A673 (cell line): ENCODE data around the gene PSMB11. TPM values are rescaled to one million over a fixed set of nuclear protein-coding genes. Genes with fewer than 3 reads are reported as not detected.

Experiments used
- BruUV-seq: library from RNA; stranded (reverse); fragments of 400-500 nt; replicated peaks from 2 replicates; lab custom pipeline; 2021; lab: Mats Ljungman, UMichigan
- CTCF ChIA-PET: fragments of 300-600 bp; sonication (Branson Sonifier 250); formaldehyde crosslinking; loops from one replicate; lab custom pipeline; 2022; ENCODE audit warnings: antibody characterized with exemption; lab: Charles Lee
- POLR2A ChIA-PET: fragments of 300-600 bp; sonication (Branson Sonifier 250); formaldehyde crosslinking; loops from one replicate; lab custom pipeline; 2022; ENCODE audit warnings: antibody characterized with exemption; ENCODE audit not compliant: low non-redundant PET; lab: Charles Lee
- DNase-seq: peaks from one replicate; pipeline ENCODE4 v3.0.0-alpha.2; 2015; ENCODE audit warnings: low spot score
- H3K27ac ChIP-seq: fragments of 200-600 bp; sonication (generic); 2 replicates; pipeline ENCODE4 v1.5.1; 2016; ENCODE audit warnings: mixed run types, low read depth, mild to moderate bottlenecking, mixed read lengths, antibody characterized with exemption, low read length; ENCODE audit not compliant: poor library complexity, severe bottlenecking
- H3K27me3 ChIP-seq: fragments of 200-600 bp; sonication (generic); replicated peaks from 2 replicates; pipeline ENCODE4 v1.6.1; 2017; ENCODE audit warnings: mixed run types, low read depth, mild to moderate bottlenecking, mixed read lengths, antibody characterized with exemption, low read length; ENCODE audit not compliant: insufficient read depth, poor library complexity
- H3K36me3 ChIP-seq: fragments of 200-600 bp; sonication (generic); 2 replicates; pipeline ENCODE4 v1.6.1; 2016; ENCODE audit warnings: mixed run types, mild to moderate bottlenecking, mixed read lengths, antibody characterized with exemption, low read length; ENCODE audit not compliant: insufficient read depth, poor library complexity, severe bottlenecking
- H3K4me1 ChIP-seq: fragments of 200-600 bp; sonication (generic); 2 replicates; pipeline ENCODE4 v1.6.1; 2017; ENCODE audit warnings: mixed run types, mild to moderate bottlenecking, mixed read lengths, antibody characterized with exemption, low read length; ENCODE audit not compliant: insufficient read depth, poor library complexity, severe bottlenecking
- H3K4me3 ChIP-seq: fragments of 200-600 bp; sonication (generic); 2 replicates; pipeline ENCODE4 v1.5.1; 2016; ENCODE audit warnings: low read depth, mixed run types, mild to moderate bottlenecking, mixed read lengths, low read length; ENCODE audit not compliant: poor library complexity, severe bottlenecking
- H3K9me3 ChIP-seq: fragments of 200-600 bp; sonication (generic); 2 replicates; pipeline ENCODE4 v1.6.1; 2016; ENCODE audit warnings: mixed run types, low read depth, mild to moderate bottlenecking, mixed read lengths, antibody characterized with exemption, low read length; ENCODE audit not compliant: poor library complexity, severe bottlenecking
- CTCF ChIP-seq: fragments of 300-800, 200-600 bp; sonication (generic); conservative IDR thresholded peaks from 2 replicates; pipeline ENCODE4 v1.5.1; 2017; ENCODE audit warnings: low read depth, mild to moderate bottlenecking, antibody characterized with exemption, low read length, moderate library complexity, mixed read lengths
- EZH2 ChIP-seq: fragments of 200-600 bp; sonication (generic); IDR thresholded peaks from 2 replicates; pipeline ENCODE4 v1.6.1; 2017; ENCODE audit warnings: borderline replicate concordance, low read depth, mild to moderate bottlenecking, mixed read lengths, antibody characterized with exemption, low read length; ENCODE audit not compliant: poor library complexity, severe bottlenecking
- intact Hi-C: fragments of 100-400 bp; cut with micrococcal nuclease; formaldehyde crosslinking; loops from one replicate; pipeline ENCODE4 v1.10.0; 2022; ENCODE audit not compliant: unreplicated experiment
- total RNA-seq: library from RNA; stranded (reverse); gene quantifications from 2 replicates; pipeline ENCODE4 v1.2.3, GENCODE V29; 2021

The PSMB11 gene
- total RNA-seq, 1 experiment from 2014 or later = not detected

GRCh38 chr14:23089498-23090253, 47.7 kb downstream of the PSMB11 start:
- POLR2A ChIA-PET = interaction anchor here (0.6 kb wide), 1 partner anchor 466 kb away, joined by 3 read pairs; no protein-coding TSS in a partner anchor
- DNase-seq = no peak
- H3K27me3 ChIP-seq = no peaks in the 10 kb centered on the region
- peaks cover 11% of the 10 kb centered on the region for H3K4me1 ChIP-seq
- peaks cover 88% of the 10 kb centered on the region for H3K36me3 ChIP-seq
- H3K9me3 ChIP-seq = no peaks in the 10 kb centered on the region
- H3K27ac ChIP-seq = no peak overlapping the region
- BruUV-seq = no TSS peak
- CTCF ChIA-PET = no interaction called here
- intact Hi-C loops = no loop called here
- no peak overlapping the region for H3K4me3 ChIP-seq
- no peak for TF ChIP-seq EZH2
- TF ChIP-seq CTCF = no peak

GRCh38 chr14:23090254-23090636, 48.2 kb downstream of the PSMB11 start:
- peaks cover 11% of the 10 kb centered on the region for H3K4me1 ChIP-seq
- H3K27ac ChIP-seq = no peak overlapping the region
- BruUV-seq = no TSS peak
- H3K4me3 ChIP-seq = no peak overlapping the region
- intact Hi-C loops = no loop called here
- CTCF ChIA-PET = no interaction called here
- POLR2A ChIA-PET = interaction anchor here (0.6 kb wide), 1 partner anchor 465 kb away, joined by 3 read pairs; no protein-coding TSS in a partner anchor
- TF ChIP-seq CTCF (no peak), EZH2 (no peak)
- H3K36me3 ChIP-seq = peaks cover 82% of the 10 kb centered on the region
- no peaks in the 10 kb centered on the region for H3K27me3 ChIP-seq
- H3K9me3 ChIP-seq = no peaks in the 10 kb centered on the region
- DNase-seq = no peak

DNA sequence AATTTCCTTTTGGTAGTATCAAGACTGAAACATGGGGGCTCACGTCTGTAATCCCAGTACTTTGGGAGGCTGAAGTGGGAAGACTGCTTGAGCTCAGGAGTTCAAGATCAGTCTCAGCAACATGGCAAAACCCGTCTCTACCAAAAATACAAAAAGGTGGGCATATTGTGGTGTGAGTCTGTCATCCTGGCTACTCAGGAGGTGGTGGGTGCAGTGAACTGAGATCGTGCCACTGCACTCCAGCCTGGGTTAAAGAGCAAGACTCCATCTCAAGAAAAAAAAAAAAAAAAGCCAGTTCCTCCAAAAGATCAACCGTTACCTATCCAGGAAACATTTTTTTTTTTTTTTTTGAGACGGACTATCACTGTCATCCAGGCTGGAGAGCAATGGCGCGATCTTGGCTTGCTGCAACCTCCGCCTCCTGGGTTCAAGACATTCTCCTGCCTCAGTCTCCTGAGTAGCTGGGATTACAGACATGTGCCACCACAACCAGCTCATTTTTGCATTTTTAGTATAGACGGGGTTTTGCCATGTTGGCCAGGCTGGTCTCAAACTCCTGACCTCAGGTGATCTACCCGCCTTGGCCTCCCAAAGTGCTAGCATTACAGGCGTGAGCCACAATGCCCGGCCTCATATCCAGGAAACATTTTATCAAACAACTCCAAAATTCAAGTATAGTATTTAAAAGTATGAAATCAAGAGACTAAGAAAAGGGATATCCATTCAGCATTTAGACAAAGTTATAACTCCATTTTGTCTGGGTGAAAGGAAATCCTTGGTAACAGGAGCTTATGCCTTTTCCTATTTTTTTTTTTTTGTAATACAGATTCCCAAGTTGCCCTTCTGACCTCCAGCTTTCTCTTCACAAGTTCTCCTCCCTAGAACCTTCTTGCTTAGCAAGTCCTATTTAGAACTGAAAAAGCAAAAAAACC, 49.5 kb downstream of the PSMB11 start:
- Histone ChIP-seq H3K9me3 (no peaks in the 10 kb centered on the region), H3K27me3 (no peaks in the 10 kb centered on the region), H3K27ac (no peak overlapping the region), H3K4me3 (no peak overlapping the region), H3K36me3 (peaks cover 69% of the 10 kb centered on the region), H3K4me1 (peaks cover 13% of the 10 kb centered on the region)
- BruUV-seq = no TSS peak
- TF ChIP-seq EZH2 = no peak
- no peak for TF ChIP-seq CTCF
- ChIA-PET CTCF (interaction anchor here (0.5 kb wide), 1 partner anchor 125 kb away, joined by 3 read pairs; no protein-coding TSS in a partner anchor), POLR2A (no interaction called here)
- DNase-seq = no peak
- intact Hi-C loops = no loop called here
